Uterus (tissue), 2 donors: Measurements from ENCODE around the gene TSTD1.

Source experiments
- POLR2A ChIP-seq, 2 donors: fragments of 450-650 bp; IDR thresholded peaks; one replicate each; pipeline ENCODE4 v1.6.1; 2016; ENCODE audit warnings: antibody characterized with exemption in 2 of 2, mild to moderate bottlenecking in 1 of 2, moderate library complexity in 1 of 2
- TF ChIP-seq, protein P1 (sequence below), 4 experiments: fragments of 200-600 bp in 2 of 4; fragments of 450-650 bp in 2 of 4; sonication (generic) in 2 of 4; IDR thresholded peaks; one replicate each; pipeline ENCODE4 v1.5.1; 2016 to 2019; ENCODE audit warnings: antibody characterized with exemption in 4 of 4, mild to moderate bottlenecking in 2 of 4, moderate library complexity in 1 of 4

DNA sequence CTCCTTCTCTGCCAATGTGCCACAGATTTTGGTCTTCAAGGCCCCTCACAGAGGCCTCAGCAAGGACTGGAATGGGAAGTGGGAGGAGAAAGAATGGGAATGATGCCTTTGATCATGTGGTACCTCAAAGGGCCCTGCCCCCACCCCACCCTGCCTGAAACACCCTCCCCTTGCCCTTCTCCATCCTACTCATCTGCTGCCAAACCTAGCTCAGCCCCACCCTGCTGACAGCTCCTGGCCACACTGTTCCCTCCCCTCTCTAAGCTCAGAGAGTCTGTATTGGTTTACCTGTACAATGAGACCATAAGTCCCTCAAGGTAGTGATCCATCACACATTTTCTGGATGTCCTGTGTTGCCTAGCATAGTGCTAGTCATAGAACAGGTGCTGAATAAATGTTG lies 37.6 kb upstream of the TSTD1 start:
- TF ChIP-seq, protein P1, sequence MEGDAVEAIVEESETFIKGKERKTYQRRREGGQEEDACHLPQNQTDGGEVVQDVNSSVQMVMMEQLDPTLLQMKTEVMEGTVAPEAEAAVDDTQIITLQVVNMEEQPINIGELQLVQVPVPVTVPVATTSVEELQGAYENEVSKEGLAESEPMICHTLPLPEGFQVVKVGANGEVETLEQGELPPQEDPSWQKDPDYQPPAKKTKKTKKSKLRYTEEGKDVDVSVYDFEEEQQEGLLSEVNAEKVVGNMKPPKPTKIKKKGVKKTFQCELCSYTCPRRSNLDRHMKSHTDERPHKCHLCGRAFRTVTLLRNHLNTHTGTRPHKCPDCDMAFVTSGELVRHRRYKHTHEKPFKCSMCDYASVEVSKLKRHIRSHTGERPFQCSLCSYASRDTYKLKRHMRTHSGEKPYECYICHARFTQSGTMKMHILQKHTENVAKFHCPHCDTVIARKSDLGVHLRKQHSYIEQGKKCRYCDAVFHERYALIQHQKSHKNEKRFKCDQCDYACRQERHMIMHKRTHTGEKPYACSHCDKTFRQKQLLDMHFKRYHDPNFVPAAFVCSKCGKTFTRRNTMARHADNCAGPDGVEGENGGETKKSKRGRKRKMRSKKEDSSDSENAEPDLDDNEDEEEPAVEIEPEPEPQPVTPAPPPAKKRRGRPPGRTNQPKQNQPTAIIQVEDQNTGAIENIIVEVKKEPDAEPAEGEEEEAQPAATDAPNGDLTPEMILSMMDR (IDR thresholded peaks at IDR 0.05) = no peak
- no peak for TF ChIP-seq POLR2A (IDR thresholded peaks at IDR 0.05)
